GM19023 (cell line): Measurements from ENCODE around the gene CREBBP.

Experiments used
- ATAC-seq: cut with Tn5 transposase; IDR thresholded peaks from one replicate; pipeline ENCODE4 v1.9.1; 2021; ENCODE audit warnings: mild to moderate bottlenecking, moderate library complexity; ENCODE audit not compliant: unreplicated experiment

Gene CREBBP

GRCh38 chr16:3879887-3880564 is 487 bp downstream of the CREBBP start:
- peak; percentile 56 for ATAC-seq

GRCh38 chr16:3879258-3879886 is 1.1 kb downstream of the CREBBP start:
- peak; percentile 13 for ATAC-seq

- ATAC-seq = no peak
Measured at GRCh38 chr16:3878610-3879009, 1.9 kb downstream of the CREBBP start.

- ATAC-seq = no peak
Measured at GRCh38 chr16:3876695-3877094, 3.8 kb downstream of the CREBBP start.

- ATAC-seq = no peak
Measured at GRCh38 chr16:3876160-3876559, 4.4 kb downstream of the CREBBP start.

- ATAC-seq = no peak
Measured at GRCh38 chr16:3874794-3875692, 5.5 kb downstream of the CREBBP start.

GRCh38 chr16:3874242-3874641 is 6.3 kb downstream of the CREBBP start:
- no peak for ATAC-seq

- no peak for ATAC-seq
Measured at GRCh38 chr16:3873482-3874173, 6.9 kb downstream of the CREBBP start.

GRCh38 chr16:3872216-3872895 is 8.2 kb downstream of the CREBBP start:
- no peak for ATAC-seq

GRCh38 chr16:3868967-3869366 is 11.5 kb downstream of the CREBBP start:
- no peak for ATAC-seq

GRCh38 chr16:3868556-3868955 is 12.0 kb downstream of the CREBBP start:
- no peak for ATAC-seq

GRCh38 chr16:3866703-3867431 is 13.6 kb downstream of the CREBBP start:
- ATAC-seq = no peak

- ATAC-seq = no peak
Measured at GRCh38 chr16:3865241-3865640, 15.3 kb downstream of the CREBBP start.

GRCh38 chr16:3864562-3864961 is 16.0 kb downstream of the CREBBP start:
- no peak for ATAC-seq

GRCh38 chr16:3863587-3863986 is 16.9 kb downstream of the CREBBP start:
- ATAC-seq = no peak

- ATAC-seq = no peak
Measured at GRCh38 chr16:3861808-3862451, 18.6 kb downstream of the CREBBP start.

- no peak for ATAC-seq
Measured at GRCh38 chr16:3859889-3860288, 20.6 kb downstream of the CREBBP start.

GRCh38 chr16:3858801-3859200 is 21.7 kb downstream of the CREBBP start:
- ATAC-seq = no peak
